ENCODE results near the gene HTT-AS.

HTT-AS gene

GRCh38 chr4:3118312-3118711 is 44.0 kb upstream of the HTT-AS start:
- no peak for DNase-seq (ENCODE audit: low read depth)
- no peak overlapping the region for H3K4me3 ChIP-seq (ENCODE audit: low read depth, low read length)
- no peak for TF ChIP-seq CTCF (IDR thresholded peaks at IDR 0.05; ENCODE audit: control insufficient read depth, extremely low read depth, insufficient read depth)

- DNase-seq (ENCODE audit: low read depth): no peak
- TF ChIP-seq CTCF (IDR thresholded peaks at IDR 0.05; ENCODE audit: control insufficient read depth, extremely low read depth, insufficient read depth): no peak
- H3K4me3 ChIP-seq (ENCODE audit: low read depth, low read length): no peak overlapping the region
These were observed 42.6 kb upstream of the HTT-AS start for GRCh38 chr4:3116955-3117354.

- no peak for TF ChIP-seq CTCF (IDR thresholded peaks at IDR 0.05; ENCODE audit: control insufficient read depth, extremely low read depth, insufficient read depth)
- DNase-seq (ENCODE audit: low read depth): no peak
- no peak overlapping the region for H3K4me3 ChIP-seq (ENCODE audit: low read depth, low read length)
These were observed 41.4 kb upstream of the HTT-AS start for GRCh38 chr4:3115637-3116270.

GRCh38 chr4:3114377-3114776 is 40.0 kb upstream of the HTT-AS start:
- DNase-seq (ENCODE audit: low read depth): no peak
- no peak for TF ChIP-seq CTCF (IDR thresholded peaks at IDR 0.05; ENCODE audit: control insufficient read depth, extremely low read depth, insufficient read depth)
- no peak overlapping the region for H3K4me3 ChIP-seq (ENCODE audit: low read depth, low read length)

GRCh38 chr4:3112609-3113469 is 38.5 kb upstream of the HTT-AS start:
- no peak for TF ChIP-seq CTCF (IDR thresholded peaks at IDR 0.05; ENCODE audit: control insufficient read depth, extremely low read depth, insufficient read depth)
- no peak for DNase-seq (ENCODE audit: low read depth)
- H3K4me3 ChIP-seq (ENCODE audit: low read depth, low read length): no peak overlapping the region

- DNase-seq (ENCODE audit: low read depth): no peak
- H3K4me3 ChIP-seq (ENCODE audit: low read depth, low read length): no peak overlapping the region
- TF ChIP-seq CTCF (IDR thresholded peaks at IDR 0.05; ENCODE audit: control insufficient read depth, extremely low read depth, insufficient read depth): no peak
These were observed 37.9 kb upstream of the HTT-AS start for GRCh38 chr4:3112201-3112600.
